DMS53 treated with DMSO at 0.1 percent for 48 hours (cell line): Measurements from ENCODE around the gene FBXO42.
"Not testable (repeated sequence)": the region's sequence is repeated elsewhere in the genome, so short reads cannot be mapped to it uniquely, and the experiment has no call there.

ENCODE experiments used
- DNase-seq: peaks from one replicate; lab custom pipeline; 2025; ENCODE audit not compliant: unreplicated experiment; lab: John Stamatoyannopoulos, UW

Gene FBXO42

GRCh38 chr1:16266411-16267118, 85.7 kb downstream of the FBXO42 start:
- no peak for DNase-seq

DNA sequence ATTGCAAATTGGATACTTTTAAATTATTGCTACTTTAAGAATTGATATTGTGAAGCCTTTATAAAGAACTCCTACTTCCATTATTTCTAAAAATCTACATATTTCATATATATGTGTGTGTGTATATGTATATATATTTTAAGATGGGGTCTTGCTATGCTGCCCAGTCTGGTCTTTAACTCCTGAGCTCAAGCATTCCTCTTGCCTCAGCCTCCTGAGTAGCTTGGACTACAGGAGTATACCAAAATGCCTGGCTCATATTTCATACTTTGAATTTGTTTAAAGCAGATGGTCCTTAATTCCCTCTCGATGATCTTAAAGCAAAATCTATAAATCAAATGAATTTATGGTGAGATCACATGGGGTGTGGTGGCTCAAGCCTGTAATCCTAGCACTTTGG, 90.2 kb downstream of the FBXO42 start:
- no peak for DNase-seq

- DNase-seq: no peak
Measured at GRCh38 chr1:16260814-16261213, 91.5 kb downstream of the FBXO42 start.

DNA sequence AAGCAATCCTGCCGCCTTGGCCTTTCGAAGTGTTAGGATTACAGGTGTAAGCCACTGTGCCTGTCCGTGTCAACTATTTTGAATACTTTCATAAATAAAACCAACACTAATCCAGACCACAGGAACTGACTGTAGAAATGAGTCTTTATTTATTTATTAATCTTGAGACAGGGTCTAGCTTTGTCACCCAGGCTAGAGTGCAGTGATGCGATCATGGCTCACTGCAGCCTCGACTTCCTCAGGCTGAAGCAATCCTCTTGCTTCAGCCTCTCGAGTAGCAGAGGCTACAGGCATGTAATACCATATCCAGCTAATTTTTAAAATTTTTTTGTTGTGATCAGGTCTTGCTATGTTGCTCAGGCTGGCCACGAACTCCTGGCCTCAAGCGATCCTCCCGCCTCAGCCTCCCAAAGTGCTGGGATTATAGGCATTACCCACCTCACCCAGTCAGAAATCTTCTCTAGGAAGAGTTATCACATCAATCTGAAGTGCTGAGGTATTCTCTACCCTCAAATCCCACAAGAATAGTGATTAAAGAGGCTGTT, 93.6 kb downstream of the FBXO42 start:
- no peak for DNase-seq

GRCh38 chr1:16257968-16258367, 94.3 kb downstream of the FBXO42 start:
- no peak for DNase-seq

- DNase-seq: not testable (repeated sequence)
Measured at GRCh38 chr1:16257556-16257955, 94.7 kb downstream of the FBXO42 start.

DNA sequence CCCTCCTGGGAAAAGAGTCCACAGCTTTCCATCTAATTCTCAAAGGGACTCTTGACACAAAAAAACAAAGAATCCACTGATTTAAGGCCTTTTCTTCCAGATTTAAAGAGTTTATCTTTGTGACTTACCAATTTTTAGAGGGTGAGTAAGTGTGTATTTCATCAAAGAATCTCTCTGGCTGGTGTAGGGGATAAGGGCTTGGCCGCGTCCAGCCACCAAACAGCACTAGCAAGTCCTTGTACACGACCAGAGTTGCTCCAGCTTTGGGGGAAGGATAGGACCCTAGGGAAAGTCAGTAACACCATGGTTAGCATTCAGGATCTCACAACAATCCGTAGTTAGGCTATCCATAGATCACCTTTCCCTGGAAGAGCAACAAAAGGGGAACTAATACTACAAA, 95.8 kb downstream of the FBXO42 start:
- DNase-seq: no peak

GRCh38 chr1:16254263-16254928, 97.9 kb downstream of the FBXO42 start:
- no peak for DNase-seq

DNA sequence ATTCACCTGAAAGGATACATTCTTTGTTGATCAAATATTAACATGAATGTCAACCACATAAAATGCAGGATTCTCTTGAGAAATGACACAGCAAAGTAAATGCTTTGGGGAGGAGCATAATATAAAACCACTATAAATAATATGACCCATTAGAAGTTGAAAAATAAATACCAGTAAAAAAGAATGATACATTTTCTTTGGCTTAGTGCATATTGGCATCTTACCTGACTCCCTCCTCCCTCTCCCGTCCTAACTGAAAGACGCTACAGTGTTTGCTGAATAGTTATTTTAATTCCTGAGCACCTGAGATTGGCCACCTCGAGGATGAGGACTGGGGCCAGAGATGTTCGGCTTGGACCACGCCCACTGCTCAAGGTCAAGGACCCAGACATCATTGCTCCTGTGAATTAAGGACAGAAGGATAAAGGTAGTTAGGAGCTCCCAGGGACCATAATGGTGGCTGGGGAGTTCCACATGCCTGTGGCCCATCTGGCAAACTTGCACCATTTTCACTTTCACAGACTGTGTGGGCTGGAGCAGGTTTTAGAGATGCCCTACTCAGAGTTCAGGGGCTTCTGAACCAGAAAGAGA, 98.9 kb downstream of the FBXO42 start:
- DNase-seq: no peak

- no peak for DNase-seq
Measured at GRCh38 chr1:16252912-16253311, 99.4 kb downstream of the FBXO42 start.

GRCh38 chr1:16251381-16251780, 100.9 kb downstream of the FBXO42 start:
- DNase-seq: no peak

GRCh38 chr1:16250524-16251251, 101.6 kb downstream of the FBXO42 start:
- no peak for DNase-seq

- DNase-seq: no peak
Measured at GRCh38 chr1:16249596-16250241, 102.6 kb downstream of the FBXO42 start.

- peak; percentile 92 for DNase-seq
Measured at GRCh38 chr1:16248603-16249516, 103.4 kb downstream of the FBXO42 start.

GRCh38 chr1:16248007-16248436, 104.3 kb downstream of the FBXO42 start:
- no peak for DNase-seq

DNA sequence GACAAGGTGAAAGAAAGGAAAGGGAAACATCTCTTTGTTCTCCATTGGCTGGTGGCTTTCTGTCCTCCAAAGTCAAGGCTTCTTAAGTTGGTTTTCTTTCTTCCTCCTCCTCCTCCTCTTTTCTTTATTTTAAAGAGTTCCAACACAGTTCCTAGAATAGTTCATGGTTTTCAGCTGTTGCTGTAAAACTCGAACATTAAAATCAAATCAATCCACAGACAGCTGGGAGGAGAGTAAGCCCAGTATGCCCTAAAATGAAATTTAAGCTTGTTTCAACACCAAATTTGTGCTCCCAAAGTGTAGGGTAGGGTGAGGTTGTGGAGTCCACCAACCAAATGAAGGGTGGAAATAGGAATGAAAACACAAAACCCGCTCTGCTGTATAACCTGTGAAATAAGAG, 104.8 kb downstream of the FBXO42 start:
- no peak for DNase-seq

DNA sequence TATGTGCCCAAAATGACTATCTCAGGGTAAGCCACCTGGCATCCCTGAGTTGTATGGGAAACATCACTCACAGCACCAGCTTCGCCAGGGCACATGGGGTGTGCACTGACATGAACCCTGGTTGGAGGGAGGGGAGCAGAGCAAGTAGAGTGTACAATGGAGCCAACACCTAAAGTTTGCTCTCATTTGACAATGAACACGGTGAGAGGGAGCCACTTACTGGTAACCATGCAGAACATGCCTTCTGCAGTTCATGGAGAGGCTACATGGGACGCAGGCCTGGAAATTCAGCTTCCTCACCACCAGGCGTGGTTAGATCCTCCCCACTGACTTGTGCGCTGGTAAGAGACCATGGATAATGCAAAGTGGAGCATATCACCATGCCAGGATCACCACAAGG, 105.3 kb downstream of the FBXO42 start:
- DNase-seq: no peak

GRCh38 chr1:16246239-16246638, 106.0 kb downstream of the FBXO42 start:
- DNase-seq: not testable (repeated sequence)

GRCh38 chr1:16245476-16246196, 106.6 kb downstream of the FBXO42 start:
- DNase-seq: no peak
